K562 (cell line): ENCODE data around the gene TFAP2A. TPM values are rescaled to one million over a fixed set of nuclear protein-coding genes. Genes with fewer than 3 reads are reported as not detected.

Source experiments
- ATAC-seq: fragments of 200-7000 bp; cut with Tn5 transposase; 3 replicates; pipeline ENCODE4 v1.9.1; 2020; ENCODE audit warnings: moderate library complexity
- BruUV-seq: library from RNA; stranded (reverse); fragments of 400-500 nt; replicated peaks from 2 replicates; lab custom pipeline; 2021; lab: Mats Ljungman, UMichigan
- CTCF ChIA-PET: fragments of 300-600 bp; formaldehyde crosslinking; extraction: SDS; loops from one replicate; lab custom pipeline; 2021; ENCODE audit warnings: low intra/inter-chr PET ratio; lab: Yijun Ruan, JAX
- POLR2A ChIA-PET: fragments of 300-600, 350-650 bp; sonication (Branson Sonifier 250); formaldehyde crosslinking; extraction: SDS; loops from one replicate; lab custom pipeline; 2021; ENCODE audit warnings: antibody characterized with exemption, inconsistent platforms; lab: Yijun Ruan, JAX
- DNase-seq, 4 experiments: peaks; one replicate each; pipeline versions ENCODE4 v3.0.0 to v3.0.0-alpha.2; 2011 to 2018; ENCODE audit warnings: low spot score in 3 of 4, mixed read lengths in 3 of 4; ENCODE audit errors: extremely low read depth in 1 of 4
- FAIRE-seq: peaks from 2 replicates; lab custom pipeline; 2011; peaks lifted over from hg19 to GRCh38; lab: Jason Lieb, UNC
- H2AFZ ChIP-seq: 2 replicates; pipeline ENCODE4 v1.6.0; 2011; ENCODE audit warnings: low read depth, low read length, control low read depth, inconsistent platforms
- H3K27ac ChIP-seq: fragments of 200-600 bp; 3 replicates; pipeline ENCODE4 v1.8.0; 2011; ENCODE audit warnings: low read depth, mild to moderate bottlenecking, control low read depth, inconsistent platforms, low read length, moderate library complexity, mixed read lengths; ENCODE audit errors: extremely low read depth
- H3K27me3 ChIP-seq, 2 experiments: fragments of 300-600 bp in 1 of 2; 2 replicates in 1 of 2; 3 replicates in 1 of 2; pipeline versions ENCODE4 v1.6.0 to v1.8.0; 2011; ENCODE audit warnings: inconsistent platforms in 2 of 2, low read length in 2 of 2, mild to moderate bottlenecking in 1 of 2, mixed read lengths in 1 of 2, moderate library complexity in 1 of 2; ENCODE audit not compliant: control insufficient read depth in 2 of 2, insufficient read depth in 2 of 2
- H3K36me3 ChIP-seq: fragments of 300-600 bp; 3 replicates; pipeline ENCODE4 v1.8.0; 2011; ENCODE audit warnings: mild to moderate bottlenecking, low read length, inconsistent platforms; ENCODE audit not compliant: control insufficient read depth, insufficient read depth
- H3K4me1 ChIP-seq, 2 experiments: fragments of 200-600 bp in 1 of 2; replicated peaks in 1 of 2; 2 replicates in 1 of 2; 3 replicates in 1 of 2; pipeline versions ENCODE4 v1.5.1 to v1.8.0; 2011; ENCODE audit warnings: inconsistent platforms in 2 of 2, low read length in 2 of 2, mild to moderate bottlenecking in 1 of 2, mixed read lengths in 1 of 2, moderate library complexity in 1 of 2; ENCODE audit not compliant: control insufficient read depth in 2 of 2, insufficient read depth in 2 of 2
- H3K4me2 ChIP-seq: 2 replicates; pipeline ENCODE4 v1.6.1; 2011; ENCODE audit warnings: low read length, control low read depth, inconsistent platforms, mixed read lengths; ENCODE audit not compliant: insufficient read depth
- H3K4me3 ChIP-seq: fragments of 200-600 bp; sonication (generic), shearing (Covaris generic); 2 replicates; pipeline ENCODE4 v1.5.1; 2016; ENCODE audit warnings: control low read depth, inconsistent platforms
- H3K79me2 ChIP-seq: fragments of 200-600 bp; 3 replicates; pipeline ENCODE4 v1.8.0; 2011; ENCODE audit warnings: low read length, inconsistent platforms; ENCODE audit not compliant: control insufficient read depth, insufficient read depth
- H3K9ac ChIP-seq, 2 experiments: 2 replicates each; pipeline versions ENCODE4 v1.6.0 to v1.6.1; 2011; ENCODE audit warnings: low read depth in 2 of 2, low read length in 2 of 2, control low read depth in 1 of 2, inconsistent platforms in 1 of 2, mild to moderate bottlenecking in 1 of 2, mixed read lengths in 1 of 2; ENCODE audit not compliant: insufficient read depth in 1 of 2
- H3K9me1 ChIP-seq: one replicate; pipeline ENCODE4 v1.6.0; 2011; ENCODE audit warnings: inconsistent platforms, mild to moderate bottlenecking, low read length, moderate library complexity; ENCODE audit not compliant: control insufficient read depth, insufficient read depth
- H3K9me3 ChIP-seq: replicated peaks from 2 replicates; pipeline ENCODE4 v1.5.1; 2011; ENCODE audit warnings: low read depth, low read length, inconsistent platforms; ENCODE audit not compliant: control insufficient read depth, insufficient read depth
- H4K20me1 ChIP-seq: replicated peaks from 2 replicates; pipeline ENCODE4 v1.6.1; 2011; ENCODE audit warnings: low read length, inconsistent platforms, mixed read lengths; ENCODE audit not compliant: control insufficient read depth, insufficient read depth
- ASH1L ChIP-seq: fragments of 450-650 bp; IDR thresholded peaks from 2 replicates; pipeline ENCODE4 v1.6.1; 2018; ENCODE audit warnings: borderline replicate concordance, mild to moderate bottlenecking, low read depth; ENCODE audit not compliant: partially characterized antibody
- CGGBP1 ChIP-seq: fragments of 250-450 bp; sonication (Bioruptor Pico); IDR thresholded peaks from 2 replicates; pipeline ENCODE4 v1.9.0; 2021; ENCODE audit warnings: mild to moderate bottlenecking
- E2F4 ChIP-seq: sonication (generic); formaldehyde crosslinking; IDR thresholded peaks from 2 replicates; pipeline ENCODE4 v1.8.0; 2022; ENCODE audit warnings: mild to moderate bottlenecking, low read depth, missing genetic modification reagents
- FOXP1 ChIP-seq: sonication (generic); formaldehyde crosslinking; IDR thresholded peaks from 2 replicates; pipeline ENCODE4 v1.8.0; 2022; ENCODE audit warnings: mild to moderate bottlenecking, missing genetic modification reagents
- GABPB2 ChIP-seq: fragments of 250-450 bp; sonication (Bioruptor Pico); conservative IDR thresholded peaks from 2 replicates; pipeline ENCODE4 v1.5.1; 2021; ENCODE audit warnings: mild to moderate bottlenecking
- GTF2B ChIP-seq: IDR thresholded peaks from 2 replicates; pipeline ENCODE4 v1.6.1; 2011; ENCODE audit not compliant: insufficient read length; ENCODE audit errors: extremely low read depth
- NR0B1 ChIP-seq: fragments of 450-650 bp; IDR thresholded peaks from one replicate; pipeline ENCODE4 v1.6.1; 2018; ENCODE audit warnings: mild to moderate bottlenecking, moderate library complexity; ENCODE audit not compliant: partially characterized antibody
- SETDB1 ChIP-seq: IDR thresholded peaks from one replicate; pipeline ENCODE4 v1.6.1; 2012; ENCODE audit warnings: low read length, control low read depth, inconsistent platforms
- SIX5 ChIP-seq, 2 experiments: IDR thresholded peaks; 2 replicates each; pipeline ENCODE4 v1.6.1; 2011; ENCODE audit warnings: low read length in 2 of 2, borderline replicate concordance in 1 of 2, low read depth in 1 of 2, mild to moderate bottlenecking in 1 of 2, moderate library complexity in 1 of 2; ENCODE audit not compliant: insufficient read depth in 1 of 2
- VEZF1 ChIP-seq: fragments of 200-800 bp; sonication (Bioruptor generic); IDR thresholded peaks from 2 replicates; pipeline ENCODE4 v1.6.1; 2017; ENCODE audit warnings: missing genetic modification characterization, missing compliant biosample characterization
- ZFPM2 ChIP-seq: fragments of 250-450 bp; sonication (Bioruptor Pico); IDR thresholded peaks from 2 replicates; pipeline ENCODE4 v1.5.1; 2022; ENCODE audit warnings: mild to moderate bottlenecking
- WGBS: fragments of 100-300 bp; shearing (Covaris generic); methylation state at CpG from one replicate; pipeline ENCODE4 v1.1.6; 2016; ENCODE audit warnings: low coverage, mixed read lengths; ENCODE audit not compliant: insufficient coverage; ENCODE audit errors: missing lambda C conversion rate; 5-methylcytosine and 5-hydroxymethylcytosine counted together
- in situ Hi-C: fragments of 300-500 bp; cut with MboI; formaldehyde crosslinking; loops from 4 replicates; pipeline ENCODE4 v1.15.0; 2018; ENCODE audit warnings: inconsistent platforms, mixed read lengths
- intact Hi-C: fragments of 100-400 bp; cut with micrococcal nuclease; formaldehyde crosslinking; loops from 2 replicates; pipeline ENCODE4 v1.14.2; 2022
- polyA plus RNA-seq, 8 experiments: library from polyadenylated mRNA; depleted of rRNA in 4 of 8; stranded (reverse) in 5 of 8; unstranded in 3 of 8; fragments of >200 nt; fragmentation: Nextera tagmentation in 2 of 8; fragmentation: Illumina TruSeq in 1 of 8; extraction: Ambion mirVana in 2 of 8; extraction: Trizol in 1 of 8; gene quantifications; 2 replicates each; pipeline versions ENCODE4 v1.2.1 to v1.2.3, GENCODE V29; 2011 to 2014; ENCODE audit warnings: inconsistent platforms in 1 of 8, missing spikeins in 1 of 8
- total RNA-seq, 7 experiments: library from RNA; depleted of rRNA in 6 of 7; stranded (reverse); fragments of >200 nt in 6 of 7; fragmentation: Illumina TruSeq in 2 of 7; extraction: Trizol in 2 of 7; gene quantifications; 2 replicates each; pipeline versions ENCODE4 v1.2.1 to v1.2.3, GENCODE V29; 2011 to 2021; ENCODE audit warnings: low replicate concordance in 1 of 7

Gene TFAP2A
- total and polyA plus RNA-seq, 9 of the 15 experiments (the other 6 are each of a cell fraction or from before 2014, with no cell fraction given), result 0.14 to 0.53 (median 0.19) TPM; not detected in 1

GRCh38 chr6:10395704-10396546, 18.9 kb downstream of the TFAP2A start:
- CTCF ChIA-PET, result no interaction called here
- TF ChIP-seq FOXP1 (CRISPR knock-in tag), result no peak
- TF ChIP-seq CGGBP1 (CRISPR knock-in tag), result no peak
- no peak for TF ChIP-seq SETDB1
- TF ChIP-seq GTF2B, result no peak
- TF ChIP-seq GABPB2 (CRISPR knock-in tag), result no peak
- TF ChIP-seq ASH1L, result no peak
- TF ChIP-seq NR0B1, result no peak
- TF ChIP-seq SIX5 (IDR thresholded peaks at IDR 0.05; ENCODE audit: borderline replicate concordance in 1 of 2, insufficient read depth in 1 of 2, low read depth in 1 of 2, low read length in 2 of 2), result no peak
- TF ChIP-seq E2F4 (CRISPR knock-in tag), result no peak
- no peak for TF ChIP-seq VEZF1 (CRISPR knock-in tag)
- no peak for TF ChIP-seq ZFPM2 (CRISPR knock-in tag)
- 68% methylated on average over 14 of the region's 14 CpGs for WGBS
- in situ Hi-C loops, result no loop called here
- H3K4me3 ChIP-seq, result no peak overlapping the region
- H3K9me3 ChIP-seq, result peaks cover 4% of the 10 kb centered on the region
- no peak overlapping the region for H3K4me2 ChIP-seq
- no TSS peak for BruUV-seq
- H3K36me3 ChIP-seq, result no peaks in the 10 kb centered on the region; the same call in 2 of the 3 replicates
- no peak overlapping the region for H3K9ac ChIP-seq
- no peak overlapping the region for H3K27ac ChIP-seq
- POLR2A ChIA-PET, result interaction anchor here (0.7 to 1.1 kb wide), 4 partner anchors 8 to 80 kb away, joined by 3 to 4 read pairs (median 3); no protein-coding TSS in a partner anchor
- no peaks in the 10 kb centered on the region for H3K79me2 ChIP-seq
- DNase-seq (no peak), FAIRE-seq (peak; percentile 6), ATAC-seq (peak; percentile 63)
- intact Hi-C loops, result no loop called here
- no peaks in the 10 kb centered on the region for H4K20me1 ChIP-seq
- peaks cover 5 to 8% of the 10 kb centered on the region in 2 experiments; a peak in 4 of 5 replicates for H3K4me1 ChIP-seq
- no peaks in the 10 kb centered on the region for H3K27me3 ChIP-seq
- H2AFZ ChIP-seq, result peak overlapping the region; percentile 85
- no peaks in the 10 kb centered on the region for H3K9me1 ChIP-seq
